ENCODE measurements around the gene PCDHA6.
"Not testable (repeated sequence)": the region's sequence is repeated elsewhere in the genome, so short reads cannot be mapped to it uniquely, and the experiment has no call there.

PCDHA6 gene

GRCh38 chr5:140827704-140828361 is at the start of gene PCDHA6:
TSS of gene PCDHA6 (plus strand) at chr5:140827960. CDS start at chr5:140828092, 132 bp downstream.
- peak; percentile 39 for DNase-seq (ENCODE audit: low spot score)

GRCh38 chr5:140780512-140780911 is 47.2 kb upstream of the PCDHA6 start:
- DNase-seq (ENCODE audit: low spot score): no peak

- peak; percentile 35 for DNase-seq (ENCODE audit: low spot score)
These were observed 41.7 kb upstream of the PCDHA6 start, which contains the start of gene PCDHA1 for GRCh38 chr5:140785905-140786686. TSS of gene PCDHA1 (plus strand) at chr5:140786140.

- not testable (repeated sequence) for DNase-seq (ENCODE audit: low spot score)
These were observed 40.3 kb upstream of the PCDHA6 start for GRCh38 chr5:140787422-140787821.

GRCh38 chr5:140787849-140788504 is 39.8 kb upstream of the PCDHA6 start:
- DNase-seq (ENCODE audit: low spot score): not testable (repeated sequence)

- DNase-seq (ENCODE audit: low spot score): no peak
These were observed 36.7 kb upstream of the PCDHA6 start for GRCh38 chr5:140791089-140791488.

- peak; percentile 53 for DNase-seq (ENCODE audit: low spot score)
These were observed 33.0 kb upstream of the PCDHA6 start, which contains the start of gene PCDHA2 for GRCh38 chr5:140794595-140795258. TSS of gene PCDHA2 (plus strand) at chr5:140794852.

GRCh38 chr5:140795259-140795641 is 32.5 kb upstream of the PCDHA6 start:
- peak; percentile 33 for DNase-seq (ENCODE audit: low spot score)

- not testable (repeated sequence) for DNase-seq (ENCODE audit: low spot score)
These were observed 31.6 kb upstream of the PCDHA6 start for GRCh38 chr5:140796072-140796717.

GRCh38 chr5:140796718-140797095 is 31.1 kb upstream of the PCDHA6 start:
- no peak for DNase-seq (ENCODE audit: low spot score)

- peak; percentile 70 for DNase-seq (ENCODE audit: low spot score)
These were observed 26.8 kb upstream of the PCDHA6 start, which contains the start of gene PCDHA3 for GRCh38 chr5:140800816-140801493. TSS of gene PCDHA3 (plus strand) at chr5:140801057.

GRCh38 chr5:140801494-140801841 is 26.3 kb upstream of the PCDHA6 start:
- peak; percentile 61 for DNase-seq (ENCODE audit: low spot score)

- DNase-seq (ENCODE audit: low spot score): not testable (repeated sequence)
These were observed 25.4 kb upstream of the PCDHA6 start for GRCh38 chr5:140802381-140802780.

- no peak for DNase-seq (ENCODE audit: low spot score)
These were observed 24.9 kb upstream of the PCDHA6 start for GRCh38 chr5:140802781-140803271.

GRCh38 chr5:140806834-140807775 is 20.7 kb upstream of the PCDHA6 start, which contains the start of gene PCDHA4:
TSS of gene PCDHA4 (plus strand) at chr5:140807068.
- DNase-seq (ENCODE audit: low spot score): peak; percentile 59

- DNase-seq (ENCODE audit: low spot score): not testable (repeated sequence)
These were observed 19.4 kb upstream of the PCDHA6 start for GRCh38 chr5:140808241-140808888.

GRCh38 chr5:140808889-140809291 is 18.9 kb upstream of the PCDHA6 start:
- DNase-seq (ENCODE audit: low spot score): no peak

- peak; percentile 33 for DNase-seq (ENCODE audit: low spot score)
These were observed 6.1 kb upstream of the PCDHA6 start, which contains the start of gene PCDHA5 for GRCh38 chr5:140821375-140822280. TSS of gene PCDHA5 (plus strand) at chr5:140821613.

Data from globus pallidus (tissue), 1 donor.